AG08396 (cell line): Measurements from ENCODE around the gene IFNA16.
"Not testable (repeated sequence)": the region's sequence is repeated elsewhere in the genome, so short reads cannot be mapped to it uniquely, and the experiment has no call there.

ENCODE experiments used
- DNase-seq: peaks from one replicate; pipeline ENCODE4 v3.0.0; 2012; ENCODE audit warnings: low spot score, mixed read lengths

Gene IFNA16

GRCh38 chr9:21217211-21217610, at the start of gene IFNA16:
Gene IFNA16, minus strand, starts transcription at chr9:21217311. Its CDS starts 6 bp downstream, at chr9:21217305.
- DNase-seq: not testable (repeated sequence)

- no peak for DNase-seq
Observed at GRCh38 chr9:21265421-21266189, 48.5 kb upstream of the IFNA16 start.

- no peak for DNase-seq
Observed at GRCh38 chr9:21255538-21256212, 38.6 kb upstream of the IFNA16 start.

GRCh38 chr9:21252721-21253547, 35.8 kb upstream of the IFNA16 start:
- DNase-seq: peak; percentile 20

GRCh38 chr9:21251638-21252037, 34.5 kb upstream of the IFNA16 start:
- DNase-seq: no peak

- DNase-seq: no peak
Observed at GRCh38 chr9:21251190-21251589, 34.1 kb upstream of the IFNA16 start.

GRCh38 chr9:21244836-21245235, 27.7 kb upstream of the IFNA16 start:
- no peak for DNase-seq

GRCh38 chr9:21239911-21240310, 22.8 kb upstream of the IFNA16 start, which contains the start of gene IFNA14:
Gene IFNA14, minus strand, starts transcription at chr9:21240005. Its CDS starts 70 bp downstream, at chr9:21239935.
- DNase-seq: no peak

GRCh38 chr9:21236360-21236714, 19.2 kb upstream of the IFNA16 start:
- not testable (repeated sequence) for DNase-seq

GRCh38 chr9:21235468-21236359, 18.6 kb upstream of the IFNA16 start:
- DNase-seq: peak; percentile 29

- DNase-seq: no peak
Observed at GRCh38 chr9:21234153-21234687, 17.1 kb upstream of the IFNA16 start.

GRCh38 chr9:21233258-21233657, 16.1 kb upstream of the IFNA16 start:
- DNase-seq: no peak

- no peak for DNase-seq
Observed at GRCh38 chr9:21228122-21228521, 11.0 kb upstream of the IFNA16 start, which contains the start of gene IFNA17. Gene IFNA17, minus strand, starts transcription at chr9:21228222. Its CDS starts 49 bp downstream, at chr9:21228173.

GRCh38 chr9:21213411-21214326, 3.4 kb downstream of the IFNA16 start:
- not testable (repeated sequence) for DNase-seq

GRCh38 chr9:21212160-21212559, 5.0 kb downstream of the IFNA16 start:
- not testable (repeated sequence) for DNase-seq

GRCh38 chr9:21210782-21211181, 6.3 kb downstream of the IFNA16 start:
- DNase-seq: not testable (repeated sequence)

- no peak for DNase-seq
Observed at GRCh38 chr9:21210311-21210710, 6.8 kb downstream of the IFNA16 start.

- DNase-seq: not testable (repeated sequence)
Observed at GRCh38 chr9:21207043-21207442, 10.1 kb downstream of the IFNA16 start, which contains the start of gene IFNA10. Gene IFNA10, minus strand, starts transcription at chr9:21207143. Its CDS starts 46 bp downstream, at chr9:21207097.

- DNase-seq: no peak
Observed at GRCh38 chr9:21205204-21205603, 11.9 kb downstream of the IFNA16 start.

GRCh38 chr9:21202105-21202504, 15.0 kb downstream of the IFNA16 start, which contains the start of gene IFNA7:
Gene IFNA7, minus strand, starts transcription at chr9:21202205. Its CDS starts 40 bp downstream, at chr9:21202165.
- not testable (repeated sequence) for DNase-seq
